Activated CD8-positive, alpha-beta T cell treated with anti-CD3 and anti-CD28 coated beads for 36 hours (primary cell): ENCODE data around the gene RTN3. TPM values are rescaled to one million over a fixed set of nuclear protein-coding genes. Genes with fewer than 3 reads are reported as not detected.

ENCODE experiments used
- ATAC-seq: fragments of 200-7000 bp; cut with Tn5 transposase; one replicate; pipeline ENCODE4 v1.10.0; 2021; ENCODE audit warnings: mild to moderate bottlenecking, moderate library complexity
- CTCF ChIA-PET: fragments of 350-600 bp; sonication (Branson Sonifier 250); formaldehyde crosslinking; loops from one replicate; lab custom pipeline; 2021; ENCODE audit warnings: antibody characterized with exemption; lab: Charles Lee
- POLR2A ChIA-PET: fragments of 350-600 bp; sonication (Branson Sonifier 250); formaldehyde crosslinking; loops from one replicate; lab custom pipeline; 2021; ENCODE audit warnings: antibody characterized with exemption; lab: Charles Lee
- DNase-seq: peaks from one replicate; pipeline ENCODE4 v3.0.0-alpha.2; 2020
- H3K27ac Mint-ChIP-seq: one replicate; pipeline ENCODE4 v1.8.0; 2021; ENCODE audit warnings: mild to moderate bottlenecking, mixed read lengths
- H3K27me3 Mint-ChIP-seq: one replicate; pipeline ENCODE4 v1.8.0; 2021; ENCODE audit warnings: mixed read lengths
- H3K36me3 Mint-ChIP-seq: one replicate; pipeline ENCODE4 v1.8.0; 2021; ENCODE audit warnings: low read depth, mixed read lengths
- H3K4me1 Mint-ChIP-seq: one replicate; pipeline ENCODE4 v1.8.0; 2021; ENCODE audit warnings: low read depth, mixed read lengths
- H3K4me3 Mint-ChIP-seq: one replicate; pipeline ENCODE4 v1.8.0; 2021; ENCODE audit warnings: mild to moderate bottlenecking, moderate library complexity, mixed read lengths
- H3K9me3 Mint-ChIP-seq: one replicate; pipeline ENCODE4 v1.8.0; 2021; ENCODE audit warnings: mixed read lengths
- intact Hi-C: fragments of 100-400 bp; cut with micrococcal nuclease; formaldehyde crosslinking; loops from one replicate; pipeline ENCODE4 v1.10.0; 2022
- total RNA-seq, 2 experiments: library from RNA; stranded (reverse); gene quantifications; one replicate each; pipeline ENCODE4 v1.2.3, GENCODE V29; 2021
- TF ChIP-seq, protein P1 (sequence below): fragments of 200-600 bp; IDR thresholded peaks from one replicate; pipeline ENCODE4 v1.8.0; 2022; ENCODE audit warnings: antibody characterized with exemption, mild to moderate bottlenecking

Gene RTN3
- total RNA-seq, 2 experiments from 2014 or later, result 32.1 to 34.0 TPM

- H3K27me3 Mint-ChIP-seq, result peaks cover 2% of the 10 kb centered on the region
- intact Hi-C loops, result no loop called here
- ChIA-PET CTCF (interaction anchor here (0.9 kb wide), 1 partner anchor 27 kb away, joined by 3 read pairs; no protein-coding TSS in a partner anchor), POLR2A (no interaction called here)
- H3K36me3 Mint-ChIP-seq, result no peaks in the 10 kb centered on the region
- H3K9me3 Mint-ChIP-seq, result no peaks in the 10 kb centered on the region
- no peak overlapping the region for H3K27ac Mint-ChIP-seq
- TF ChIP-seq, protein P1, sequence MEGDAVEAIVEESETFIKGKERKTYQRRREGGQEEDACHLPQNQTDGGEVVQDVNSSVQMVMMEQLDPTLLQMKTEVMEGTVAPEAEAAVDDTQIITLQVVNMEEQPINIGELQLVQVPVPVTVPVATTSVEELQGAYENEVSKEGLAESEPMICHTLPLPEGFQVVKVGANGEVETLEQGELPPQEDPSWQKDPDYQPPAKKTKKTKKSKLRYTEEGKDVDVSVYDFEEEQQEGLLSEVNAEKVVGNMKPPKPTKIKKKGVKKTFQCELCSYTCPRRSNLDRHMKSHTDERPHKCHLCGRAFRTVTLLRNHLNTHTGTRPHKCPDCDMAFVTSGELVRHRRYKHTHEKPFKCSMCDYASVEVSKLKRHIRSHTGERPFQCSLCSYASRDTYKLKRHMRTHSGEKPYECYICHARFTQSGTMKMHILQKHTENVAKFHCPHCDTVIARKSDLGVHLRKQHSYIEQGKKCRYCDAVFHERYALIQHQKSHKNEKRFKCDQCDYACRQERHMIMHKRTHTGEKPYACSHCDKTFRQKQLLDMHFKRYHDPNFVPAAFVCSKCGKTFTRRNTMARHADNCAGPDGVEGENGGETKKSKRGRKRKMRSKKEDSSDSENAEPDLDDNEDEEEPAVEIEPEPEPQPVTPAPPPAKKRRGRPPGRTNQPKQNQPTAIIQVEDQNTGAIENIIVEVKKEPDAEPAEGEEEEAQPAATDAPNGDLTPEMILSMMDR, result no peak
- ATAC-seq (no peak), DNase-seq (no peak)
- H3K4me3 Mint-ChIP-seq, result no peak overlapping the region
- peaks cover 7% of the 10 kb centered on the region for H3K4me1 Mint-ChIP-seq
These were observed 102.8 kb downstream of the RTN3 start for GRCh38 chr11:63783925-63784592.

DNA sequence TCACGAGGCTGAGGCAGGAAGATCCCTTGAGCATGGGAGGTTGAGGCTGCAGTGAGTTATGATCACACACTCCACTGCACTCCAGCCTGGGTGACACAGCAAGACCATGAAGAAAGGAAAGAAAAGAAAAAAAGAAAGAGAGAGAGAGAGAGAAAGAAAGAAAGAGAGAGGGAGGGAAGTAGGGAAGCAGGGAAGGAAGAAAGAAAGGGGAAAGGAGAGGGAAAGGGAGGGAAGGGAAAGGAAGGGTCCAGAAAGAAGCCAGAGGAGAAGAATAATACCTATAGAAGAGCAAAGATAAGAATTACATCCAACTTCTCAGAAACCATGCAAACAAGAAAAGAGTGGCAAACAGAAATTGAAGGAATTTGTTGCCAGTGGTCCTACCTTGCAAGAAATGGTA is 104.5 kb downstream of the RTN3 start:
- CTCF ChIA-PET, result no interaction called here
- TF ChIP-seq, protein P1, result no peak
- peaks cover 2% of the 10 kb centered on the region for H3K27me3 Mint-ChIP-seq
- DNase-seq (no peak), ATAC-seq (no peak)
- H3K4me1 Mint-ChIP-seq, result peaks cover 7% of the 10 kb centered on the region
- H3K4me3 Mint-ChIP-seq, result no peak overlapping the region
- intact Hi-C loops, result no loop called here
- POLR2A ChIA-PET, result interaction anchor here (0.7 kb wide), 1 partner anchor 9 kb away, joined by 3 read pairs; no protein-coding TSS in a partner anchor
- no peaks in the 10 kb centered on the region for H3K36me3 Mint-ChIP-seq
- no peaks in the 10 kb centered on the region for H3K9me3 Mint-ChIP-seq
- no peak overlapping the region for H3K27ac Mint-ChIP-seq

GRCh38 chr11:63791495-63792167 is 110.3 kb downstream of the RTN3 start:
- Mint-ChIP-seq H3K27ac (no peak overlapping the region), H3K9me3 (peaks cover 3% of the 10 kb centered on the region), H3K4me3 (no peak overlapping the region), H3K27me3 (no peaks in the 10 kb centered on the region), H3K4me1 (no peaks in the 10 kb centered on the region), H3K36me3 (no peaks in the 10 kb centered on the region)
- no peak for DNase-seq
- ChIA-PET POLR2A (no interaction called here), CTCF (no interaction called here)
- intact Hi-C loops, result no loop called here
- no peak for ATAC-seq
- TF ChIP-seq, protein P1, result no peak

- ChIA-PET POLR2A (interaction anchor here (0.7 kb wide), 1 partner anchor 19 kb away, joined by 3 read pairs; no protein-coding TSS in a partner anchor), CTCF (interaction anchor here (0.9 kb wide), 1 partner anchor 44 kb away, joined by 3 read pairs; no protein-coding TSS in a partner anchor)
- ATAC-seq, result no peak
- no peak for DNase-seq
- Mint-ChIP-seq H3K27me3 (peaks cover 1% of the 10 kb centered on the region), H3K4me1 (no peaks in the 10 kb centered on the region), H3K4me3 (no peak overlapping the region), H3K36me3 (no peaks in the 10 kb centered on the region), H3K9me3 (peaks cover 3% of the 10 kb centered on the region), H3K27ac (no peak overlapping the region)
- TF ChIP-seq, protein P1, result no peak
- intact Hi-C loops, result no loop called here
These were observed 111.9 kb downstream of the RTN3 start for GRCh38 chr11:63793161-63793560.

- Mint-ChIP-seq H3K4me1 (no peaks in the 10 kb centered on the region), H3K9me3 (peaks cover 3% of the 10 kb centered on the region), H3K4me3 (no peak overlapping the region), H3K27ac (no peak overlapping the region), H3K27me3 (peaks cover 3% of the 10 kb centered on the region), H3K36me3 (no peaks in the 10 kb centered on the region)
- CTCF ChIA-PET, result no interaction called here
- DNase-seq, result no peak
- POLR2A ChIA-PET, result no interaction called here
- TF ChIP-seq, protein P1, result no peak
- no peak for ATAC-seq
- intact Hi-C loops, result no loop called here
These were observed 113.8 kb downstream of the RTN3 start for GRCh38 chr11:63795066-63795465.
